ENCODE data around the gene AAGAB.
"Not testable (repeated sequence)": the region's sequence is repeated elsewhere in the genome, so short reads cannot be mapped to it uniquely, and the experiment has no call there.

Gene AAGAB

GRCh38 chr15:67170143-67170925, 84.1 kb downstream of the AAGAB start:
- no peak for DNase-seq

- no peak for DNase-seq
These were observed 85.8 kb downstream of the AAGAB start for GRCh38 chr15:67168694-67169093.

GRCh38 chr15:67167091-67167490, 87.4 kb downstream of the AAGAB start:
- DNase-seq: no peak

GRCh38 chr15:67166280-67167009, 88.0 kb downstream of the AAGAB start:
- DNase-seq: no peak

GRCh38 chr15:67165254-67166253, 88.9 kb downstream of the AAGAB start:
- no peak for DNase-seq

- no peak for DNase-seq
These were observed 89.6 kb downstream of the AAGAB start for GRCh38 chr15:67164811-67165253.

GRCh38 chr15:67164401-67164791, 90.1 kb downstream of the AAGAB start:
- DNase-seq: no peak

- no peak for DNase-seq
These were observed 91.3 kb downstream of the AAGAB start for GRCh38 chr15:67163180-67163579.

GRCh38 chr15:67161881-67162280, 92.6 kb downstream of the AAGAB start:
- no peak for DNase-seq

GRCh38 chr15:67161412-67161811, 93.0 kb downstream of the AAGAB start:
- no peak for DNase-seq

GRCh38 chr15:67158367-67158766, 96.1 kb downstream of the AAGAB start:
- DNase-seq: no peak

GRCh38 chr15:67157521-67158252, 96.8 kb downstream of the AAGAB start:
- DNase-seq: no peak

- no peak for DNase-seq
These were observed 97.6 kb downstream of the AAGAB start for GRCh38 chr15:67156834-67157233.

GRCh38 chr15:67156426-67156825, 98.0 kb downstream of the AAGAB start:
- DNase-seq: no peak

- DNase-seq: no peak
These were observed 100.2 kb downstream of the AAGAB start for GRCh38 chr15:67154249-67154648.

- DNase-seq: not testable (repeated sequence)
These were observed 101.4 kb downstream of the AAGAB start for GRCh38 chr15:67153044-67153443.

GRCh38 chr15:67152429-67152828, 102.0 kb downstream of the AAGAB start:
- no peak for DNase-seq

Data from NCI-H1436 treated with DMSO at 0.1 percent for 48 hours (cell line).